Measurements from ENCODE around the gene RTN4RL2.
A peak's percentile ranks its signal among the peaks of the same experiment; 100 is the strongest.

- peak; percentile 50 for TF ChIP-seq POLR2A (IDR thresholded peaks at IDR 0.05)
- TF ChIP-seq, protein P1, sequence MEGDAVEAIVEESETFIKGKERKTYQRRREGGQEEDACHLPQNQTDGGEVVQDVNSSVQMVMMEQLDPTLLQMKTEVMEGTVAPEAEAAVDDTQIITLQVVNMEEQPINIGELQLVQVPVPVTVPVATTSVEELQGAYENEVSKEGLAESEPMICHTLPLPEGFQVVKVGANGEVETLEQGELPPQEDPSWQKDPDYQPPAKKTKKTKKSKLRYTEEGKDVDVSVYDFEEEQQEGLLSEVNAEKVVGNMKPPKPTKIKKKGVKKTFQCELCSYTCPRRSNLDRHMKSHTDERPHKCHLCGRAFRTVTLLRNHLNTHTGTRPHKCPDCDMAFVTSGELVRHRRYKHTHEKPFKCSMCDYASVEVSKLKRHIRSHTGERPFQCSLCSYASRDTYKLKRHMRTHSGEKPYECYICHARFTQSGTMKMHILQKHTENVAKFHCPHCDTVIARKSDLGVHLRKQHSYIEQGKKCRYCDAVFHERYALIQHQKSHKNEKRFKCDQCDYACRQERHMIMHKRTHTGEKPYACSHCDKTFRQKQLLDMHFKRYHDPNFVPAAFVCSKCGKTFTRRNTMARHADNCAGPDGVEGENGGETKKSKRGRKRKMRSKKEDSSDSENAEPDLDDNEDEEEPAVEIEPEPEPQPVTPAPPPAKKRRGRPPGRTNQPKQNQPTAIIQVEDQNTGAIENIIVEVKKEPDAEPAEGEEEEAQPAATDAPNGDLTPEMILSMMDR (IDR thresholded peaks at IDR 0.05), result no peak
Observed at GRCh38 chr11:57515332-57516060, 55.2 kb downstream of the RTN4RL2 start, which contains the start of gene SLC43A1.
